Ascending aorta (tissue), 2 donors: ENCODE measurements around the gene SLC25A52. TPM values are rescaled to one million over a fixed set of nuclear protein-coding genes. Genes with fewer than 3 reads are reported as not detected.
"Not testable (repeated sequence)": the region's sequence is repeated elsewhere in the genome, so short reads cannot be mapped to it uniquely, and the experiment has no call there.

Source experiments
- DNase-seq, 2 donors: peaks; one replicate each; pipeline ENCODE4 v3.0.0-alpha.2; 2019; ENCODE audit warnings: low spot score in 2 of 2
- H3K27ac ChIP-seq, 2 donors: fragments of 200-600 bp; sonication (generic); one replicate each; pipeline ENCODE4 v1.5.1; 2016 to 2017; ENCODE audit warnings: mild to moderate bottlenecking in 1 of 2
- H3K27me3 ChIP-seq: fragments of 200-600 bp; sonication (generic); one replicate; pipeline ENCODE4 v1.5.1; 2017
- H3K36me3 ChIP-seq, 2 donors: fragments of 200-600 bp; sonication (generic); one replicate each; pipeline ENCODE4 v1.5.1; 2016
- H3K4me1 ChIP-seq, 2 donors: fragments of 200-600 bp; sonication (generic); one replicate each; pipeline ENCODE4 v1.5.1; 2016 to 2017; ENCODE audit warnings: mild to moderate bottlenecking in 1 of 2
- H3K4me3 ChIP-seq, 2 donors: fragments of 200-600 bp; sonication (generic); one replicate each; pipeline ENCODE4 v1.5.1; 2016 to 2017; ENCODE audit warnings: mild to moderate bottlenecking in 1 of 2
- H3K9me3 ChIP-seq, 2 donors: fragments of 200-600 bp; sonication (generic); one replicate each; pipeline ENCODE4 v1.5.1; 2016
- intact Hi-C: fragments of 100-400 bp; cut with DNase I; formaldehyde crosslinking; loops from one replicate; pipeline ENCODE4 v1.15.1; 2023
- total RNA-seq: library from RNA; depleted of rRNA; stranded (reverse); fragments of >200 nt; gene quantifications from one replicate; pipeline ENCODE4 v1.1.0, GENCODE V29; 2016
- TF ChIP-seq, protein P1 (sequence below), 3 experiments: fragments of 200-600 bp in 2 of 3; fragments of 450-650 bp in 1 of 3; sonication (generic) in 2 of 3; IDR thresholded peaks; one replicate each; pipeline ENCODE4 v1.5.1; 2016 to 2019; ENCODE audit warnings: antibody characterized with exemption in 3 of 3, mild to moderate bottlenecking in 1 of 3, moderate library complexity in 1 of 3

The SLC25A52 gene
- total RNA-seq, 1 donor from 2014 or later, result not detected

DNA sequence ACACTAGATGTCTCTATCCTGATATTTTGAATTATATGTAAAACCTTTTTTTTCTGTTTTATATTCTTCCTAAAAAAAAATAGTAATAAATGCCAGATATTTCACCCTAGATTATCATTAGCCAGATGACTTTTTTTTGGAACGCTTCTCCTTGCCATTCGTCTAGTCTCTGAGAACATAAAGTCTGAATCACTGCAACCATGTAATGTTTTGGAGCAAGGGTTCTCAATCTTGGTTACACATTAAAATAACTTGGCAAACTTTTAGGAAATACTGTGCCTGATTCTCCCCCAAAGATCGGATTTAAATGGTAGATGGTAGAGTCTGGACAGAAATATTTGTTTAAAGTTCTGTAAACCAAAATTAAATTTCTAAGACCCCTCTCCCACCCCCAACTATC lies 21.0 kb downstream of the SLC25A52 start:
- no peaks in the 10 kb centered on the region for H3K27me3 ChIP-seq
- intact Hi-C loops, result loop anchor here (10.0 kb wide), 1 partner anchor 215 kb away; no protein-coding TSS in a partner anchor
- H3K27ac ChIP-seq, result no peak overlapping the region
- TF ChIP-seq, protein P1, sequence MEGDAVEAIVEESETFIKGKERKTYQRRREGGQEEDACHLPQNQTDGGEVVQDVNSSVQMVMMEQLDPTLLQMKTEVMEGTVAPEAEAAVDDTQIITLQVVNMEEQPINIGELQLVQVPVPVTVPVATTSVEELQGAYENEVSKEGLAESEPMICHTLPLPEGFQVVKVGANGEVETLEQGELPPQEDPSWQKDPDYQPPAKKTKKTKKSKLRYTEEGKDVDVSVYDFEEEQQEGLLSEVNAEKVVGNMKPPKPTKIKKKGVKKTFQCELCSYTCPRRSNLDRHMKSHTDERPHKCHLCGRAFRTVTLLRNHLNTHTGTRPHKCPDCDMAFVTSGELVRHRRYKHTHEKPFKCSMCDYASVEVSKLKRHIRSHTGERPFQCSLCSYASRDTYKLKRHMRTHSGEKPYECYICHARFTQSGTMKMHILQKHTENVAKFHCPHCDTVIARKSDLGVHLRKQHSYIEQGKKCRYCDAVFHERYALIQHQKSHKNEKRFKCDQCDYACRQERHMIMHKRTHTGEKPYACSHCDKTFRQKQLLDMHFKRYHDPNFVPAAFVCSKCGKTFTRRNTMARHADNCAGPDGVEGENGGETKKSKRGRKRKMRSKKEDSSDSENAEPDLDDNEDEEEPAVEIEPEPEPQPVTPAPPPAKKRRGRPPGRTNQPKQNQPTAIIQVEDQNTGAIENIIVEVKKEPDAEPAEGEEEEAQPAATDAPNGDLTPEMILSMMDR (IDR thresholded peaks at IDR 0.05), result no peak
- H3K9me3 ChIP-seq, result peaks cover 0 to 3% of the 10 kb centered on the region in 2 donors
- no peaks in the 10 kb centered on the region for H3K36me3 ChIP-seq
- H3K4me3 ChIP-seq, result no peak overlapping the region
- no peaks in the 10 kb centered on the region for H3K4me1 ChIP-seq
- no peak for DNase-seq

DNA sequence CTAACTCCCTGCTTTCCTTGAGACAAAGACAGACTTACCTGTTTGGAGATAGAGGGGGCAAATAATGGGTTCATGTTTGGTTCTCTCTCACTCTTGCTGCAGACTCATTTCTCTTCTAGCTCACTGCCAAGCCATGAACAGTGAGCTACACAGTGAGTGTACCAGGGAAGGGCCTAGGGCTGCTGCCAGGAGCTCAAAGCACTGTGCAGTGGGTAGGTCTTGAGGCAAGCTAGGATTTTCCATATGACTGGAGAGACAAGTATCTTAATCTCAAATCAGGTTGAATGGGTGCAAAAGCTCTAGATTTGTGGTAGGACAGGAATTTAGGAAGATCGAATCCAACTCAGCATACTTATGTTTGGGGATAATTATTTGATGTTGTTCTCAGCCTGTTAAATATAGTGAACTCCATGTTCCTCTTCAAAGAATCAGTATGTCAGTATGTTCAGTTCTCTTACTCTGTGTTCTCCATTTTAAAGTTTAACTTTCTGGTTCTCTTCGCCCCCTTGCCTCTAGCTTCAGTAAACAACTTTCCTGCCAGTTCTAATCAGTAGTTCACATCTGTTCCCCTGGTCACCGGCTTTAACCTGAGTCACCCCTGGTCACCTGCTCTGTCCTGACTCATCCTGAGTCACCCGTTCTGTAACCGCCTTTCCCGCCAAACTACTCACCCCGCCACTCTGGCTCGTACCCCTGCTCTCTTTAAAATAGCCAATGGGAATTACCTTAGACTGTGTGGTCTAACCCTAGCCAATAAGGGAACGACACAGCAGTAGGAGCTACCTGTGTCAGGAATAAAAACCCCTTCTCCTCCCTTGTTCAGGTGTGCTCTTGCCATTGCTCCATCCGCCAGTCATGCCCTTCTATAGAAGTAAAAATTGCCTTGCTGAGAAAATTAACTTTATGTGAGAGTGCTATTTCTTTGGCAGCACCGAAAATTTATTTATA lies 21.9 kb downstream of the SLC25A52 start:
- Histone ChIP-seq H3K36me3 (no peaks in the 10 kb centered on the region), H3K4me3 (no peak overlapping the region), H3K4me1 (no peaks in the 10 kb centered on the region), H3K27ac (no peak overlapping the region), H3K9me3 (peaks cover 0 to 3% of the 10 kb centered on the region in 2 donors), H3K27me3 (no peaks in the 10 kb centered on the region)
- intact Hi-C loops, result no loop called here
- DNase-seq, result no peak
- TF ChIP-seq, protein P1 (IDR thresholded peaks at IDR 0.05), result no peak

DNA sequence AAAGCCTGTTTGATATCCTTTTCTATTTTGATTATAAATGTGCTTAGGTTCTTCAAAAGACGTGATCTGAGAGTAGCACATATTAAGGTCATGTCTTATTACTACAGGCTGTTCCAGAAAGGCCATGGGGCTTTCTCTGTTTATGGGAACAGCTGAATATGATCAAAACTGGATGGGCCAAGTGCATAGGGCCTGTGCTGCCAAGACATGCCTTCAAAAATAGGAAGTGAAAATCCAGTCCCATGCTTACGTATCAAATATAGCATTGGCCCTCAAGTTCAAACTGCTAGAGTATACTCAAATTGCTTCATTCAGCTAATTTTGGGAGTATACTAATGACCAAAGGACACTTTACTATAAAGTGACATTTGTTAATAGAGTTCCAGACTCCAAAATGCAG lies 24.1 kb downstream of the SLC25A52 start:
- Histone ChIP-seq H3K4me1 (no peaks in the 10 kb centered on the region), H3K27me3 (no peaks in the 10 kb centered on the region), H3K9me3 (peaks cover 0 to 6% of the 10 kb centered on the region in 2 donors), H3K4me3 (no peak overlapping the region), H3K36me3 (no peaks in the 10 kb centered on the region), H3K27ac (no peak overlapping the region)
- TF ChIP-seq, protein P1 (IDR thresholded peaks at IDR 0.05), result no peak
- DNase-seq, result no peak
- intact Hi-C loops, result no loop called here

DNA sequence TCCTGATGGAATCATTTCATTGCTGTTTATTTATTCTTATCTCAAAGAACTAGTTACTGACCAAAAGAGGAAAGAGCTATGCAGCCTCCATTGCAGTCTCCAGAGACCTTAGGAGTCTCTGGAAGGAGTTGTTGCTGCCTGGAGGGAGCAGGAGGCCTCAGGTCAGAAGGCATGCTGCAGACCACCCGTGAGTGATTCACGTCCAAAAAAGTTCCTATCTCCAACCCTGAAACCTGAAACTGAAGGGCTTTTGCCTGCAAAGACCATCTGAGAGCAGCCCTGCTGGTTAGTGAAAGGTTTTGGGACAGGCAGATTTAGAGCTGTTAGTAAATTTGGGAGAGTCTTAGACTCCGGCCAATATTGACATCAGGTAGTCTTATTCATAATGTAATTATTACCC lies 29.1 kb downstream of the SLC25A52 start:
- H3K36me3 ChIP-seq, result no peaks in the 10 kb centered on the region
- H3K4me3 ChIP-seq, result no peak overlapping the region
- DNase-seq, result no peak
- intact Hi-C loops, result no loop called here
- TF ChIP-seq, protein P1 (IDR thresholded peaks at IDR 0.05), result no peak
- no peaks in the 10 kb centered on the region for H3K27me3 ChIP-seq
- H3K9me3 ChIP-seq, result peaks cover 0 to 3% of the 10 kb centered on the region in 2 donors
- H3K4me1 ChIP-seq, result no peaks in the 10 kb centered on the region
- no peak overlapping the region for H3K27ac ChIP-seq

DNA sequence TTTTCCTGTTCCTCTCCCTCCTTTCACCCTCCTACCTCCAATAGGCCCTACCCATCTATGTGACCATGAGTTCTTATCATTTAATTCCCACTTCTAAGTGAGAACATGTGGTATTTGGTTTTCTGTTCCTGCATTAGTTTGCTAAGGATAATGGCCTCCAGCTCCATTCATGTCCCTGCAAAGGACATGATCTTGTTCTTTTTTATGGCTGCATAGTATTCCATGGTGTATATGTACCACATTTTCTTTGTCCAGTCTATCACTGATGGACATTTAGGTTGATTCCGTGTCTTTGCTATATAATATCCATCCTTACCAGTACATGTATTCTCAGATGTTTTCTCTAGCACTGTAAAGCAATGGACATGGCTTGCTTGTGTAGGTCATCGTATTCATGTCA lies 31.5 kb downstream of the SLC25A52 start:
- intact Hi-C loops, H3K4me3 ChIP-seq, DNase-seq, H3K4me1 ChIP-seq, H3K27ac ChIP-seq, H3K36me3 ChIP-seq, H3K27me3 ChIP-seq, H3K9me3 ChIP-seq: not testable (repeated sequence)

DNA sequence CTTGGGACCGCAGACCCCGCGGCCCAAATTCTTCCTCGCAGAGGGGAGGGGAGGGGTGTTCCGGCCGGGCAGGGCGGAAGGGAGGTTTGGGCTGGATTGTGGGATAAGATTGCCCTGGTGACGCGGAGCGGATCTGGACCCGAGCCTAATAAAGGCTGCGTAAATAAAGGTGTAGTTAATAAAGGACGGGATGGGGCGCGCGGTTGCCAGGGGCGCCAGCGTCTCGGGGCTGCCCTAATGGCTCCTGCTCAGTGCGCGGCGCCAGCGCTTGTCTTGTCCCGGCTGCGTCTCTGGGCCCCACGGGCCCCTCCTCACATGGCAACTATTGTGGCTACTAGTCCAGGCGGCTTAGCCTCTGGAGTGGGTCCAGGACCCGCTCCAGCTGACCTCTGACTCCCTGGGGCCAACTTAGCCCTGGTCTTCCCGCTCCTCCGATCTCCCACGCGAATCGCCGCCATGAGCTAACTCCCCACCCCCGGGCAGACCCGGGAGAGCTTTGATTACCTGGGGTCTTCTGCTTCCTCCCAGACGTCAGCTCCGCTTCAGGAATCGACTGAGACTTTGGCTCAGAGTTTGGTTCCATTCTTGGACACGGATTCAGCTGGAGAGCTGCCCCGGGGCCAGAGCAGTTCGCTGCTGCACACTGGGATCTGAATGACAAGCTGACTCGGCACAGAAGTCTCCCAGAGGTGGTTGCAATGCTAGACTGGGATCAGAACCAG lies 36.5 kb downstream of the SLC25A52 start:
- Histone ChIP-seq H3K4me3 (peak overlapping the region; percentile 60 to 76), H3K4me1 (peaks cover 0 to 10% of the 10 kb centered on the region in 2 donors), H3K27ac (peak overlapping the region; percentile 77 to 85), H3K9me3 (no peaks in the 10 kb centered on the region), H3K27me3 (no peaks in the 10 kb centered on the region), H3K36me3 (no peaks in the 10 kb centered on the region)
- TF ChIP-seq, protein P1 (IDR thresholded peaks at IDR 0.05), result no peak
- intact Hi-C loops, result loop anchor here (2.0 to 5.0 kb wide), 3 partner anchors 39 to 233 kb away; partner anchors contain the start of gene B4GALT6
- peak in 1 of 2 donors; percentile 65 for DNase-seq
